DMS53 (cell line): ENCODE results near the gene GON7.
"Not testable (repeated sequence)": the region's sequence is repeated elsewhere in the genome, so short reads cannot be mapped to it uniquely, and the experiment has no call there.

Experiments
- DNase-seq: peaks from one replicate; lab custom pipeline; 2025; lab: John Stamatoyannopoulos, UW

The GON7 gene

GRCh38 chr14:93199031-93199430 is 7.8 kb downstream of the GON7 start:
- DNase-seq, result no peak

DNA sequence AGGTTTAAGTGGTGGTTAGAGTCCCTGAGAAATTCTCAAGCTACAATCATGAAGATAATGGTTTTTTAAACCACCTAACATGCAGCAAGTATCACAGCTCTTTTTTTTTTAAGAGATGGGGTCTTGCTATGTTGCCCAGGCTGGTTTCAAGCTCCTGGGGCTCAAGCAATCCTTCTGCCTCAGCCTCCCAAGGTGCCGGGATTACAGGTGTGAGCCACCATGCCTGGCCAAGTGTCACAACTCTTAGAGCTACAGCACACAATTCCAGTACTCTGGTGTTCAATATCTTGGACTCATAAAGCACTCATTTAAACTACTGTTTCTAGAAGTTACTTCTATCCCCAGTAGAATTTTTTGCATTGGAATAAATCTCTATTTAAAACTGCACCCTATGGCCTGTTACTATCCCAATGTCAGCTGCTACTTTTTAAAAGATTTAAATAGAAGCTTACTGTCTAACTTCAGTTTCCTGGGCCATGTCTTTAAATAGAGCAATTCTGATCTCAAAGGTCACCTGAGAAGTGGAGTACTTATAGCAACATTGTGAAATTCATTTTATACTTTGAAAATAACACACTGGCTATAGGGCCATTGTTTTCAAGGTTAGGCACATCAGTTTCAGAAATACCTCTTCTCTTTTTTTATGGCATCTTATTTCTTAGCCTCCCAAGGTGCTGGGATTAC is 11.4 kb downstream of the GON7 start:
- DNase-seq, result no peak

DNA sequence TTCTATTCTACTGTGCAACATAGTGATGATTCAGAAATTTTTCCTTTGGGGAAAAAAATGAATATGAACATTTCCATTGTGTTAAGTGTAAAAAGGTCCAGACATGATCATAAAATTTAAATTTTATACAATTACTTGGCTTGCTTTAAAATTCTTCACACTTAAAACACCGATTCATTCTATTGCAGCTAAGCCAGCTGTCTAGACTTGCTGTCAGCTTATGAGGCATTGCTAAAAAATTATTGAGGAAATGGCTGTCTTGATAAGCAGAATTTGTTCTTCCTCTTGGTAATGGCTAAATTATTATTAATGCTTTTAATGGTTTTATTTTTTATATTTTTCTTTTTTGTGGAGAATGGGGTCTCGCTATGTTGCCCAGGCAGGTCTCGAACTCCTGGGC is 19.9 kb downstream of the GON7 start:
- no peak for DNase-seq

- no peak for DNase-seq
Observed at GRCh38 chr14:93186466-93186865, 20.4 kb downstream of the GON7 start.

GRCh38 chr14:93185349-93185720 is 21.5 kb downstream of the GON7 start:
- DNase-seq, result no peak

DNA sequence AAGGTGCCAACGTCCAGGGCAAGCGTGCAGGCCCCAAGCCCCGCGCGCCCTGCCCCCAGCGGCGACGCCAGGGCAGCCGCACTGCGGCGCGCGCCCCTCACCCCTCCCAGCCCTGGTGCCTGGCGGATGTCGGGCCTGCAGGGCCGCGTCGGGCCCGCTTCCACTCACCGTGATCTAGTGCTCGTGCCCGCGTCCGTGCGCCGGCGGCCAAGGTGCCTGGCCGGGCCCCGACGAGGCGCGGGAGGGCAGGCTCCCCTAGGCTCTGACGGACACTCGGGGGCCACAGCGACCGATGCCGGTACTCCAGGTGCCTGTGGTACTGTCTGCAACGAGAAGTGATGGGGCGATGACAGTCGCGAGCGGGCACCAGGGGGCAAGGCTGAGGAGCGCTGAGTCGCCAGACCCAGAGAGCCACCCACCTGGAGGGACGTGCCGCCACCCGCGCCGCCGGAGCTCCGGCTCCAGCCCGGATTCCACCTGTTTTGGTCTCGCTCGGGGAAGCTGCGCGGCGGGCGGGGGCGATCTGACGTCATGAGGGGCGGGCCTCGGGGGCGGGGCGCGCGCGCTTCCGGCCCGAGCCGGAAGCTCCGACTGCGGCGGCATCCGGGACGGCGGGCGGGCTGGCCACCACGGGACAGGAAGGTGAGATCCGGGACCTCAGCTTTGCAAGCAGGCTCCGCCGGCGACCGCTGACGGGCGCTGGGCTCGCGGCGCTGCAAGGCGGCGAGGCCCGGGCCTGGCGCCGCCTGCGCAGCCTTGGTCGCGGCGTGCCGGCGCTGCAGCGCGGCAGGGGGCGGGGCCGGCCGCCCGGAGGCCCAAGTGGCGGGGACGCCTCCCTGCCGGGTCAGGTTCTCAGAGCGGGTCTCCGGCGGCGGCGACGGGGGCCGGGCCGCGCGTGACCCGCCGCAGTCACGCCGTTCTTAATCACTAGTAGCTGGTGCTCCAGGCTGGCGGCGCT is 22.2 kb downstream of the GON7 start, which contains the start of the genes LYSET and MOAP1:
Gene LYSET, plus strand, starts transcription at position 927 of the 958 bp plus-strand sequence. CDS start 89 bp downstream, outside the sequence.
Gene MOAP1, minus strand, starts transcription at position 507 of the 958 bp plus-strand sequence. CDS start 655 bp downstream, outside the sequence.
- peak; percentile 92 for DNase-seq

DNA sequence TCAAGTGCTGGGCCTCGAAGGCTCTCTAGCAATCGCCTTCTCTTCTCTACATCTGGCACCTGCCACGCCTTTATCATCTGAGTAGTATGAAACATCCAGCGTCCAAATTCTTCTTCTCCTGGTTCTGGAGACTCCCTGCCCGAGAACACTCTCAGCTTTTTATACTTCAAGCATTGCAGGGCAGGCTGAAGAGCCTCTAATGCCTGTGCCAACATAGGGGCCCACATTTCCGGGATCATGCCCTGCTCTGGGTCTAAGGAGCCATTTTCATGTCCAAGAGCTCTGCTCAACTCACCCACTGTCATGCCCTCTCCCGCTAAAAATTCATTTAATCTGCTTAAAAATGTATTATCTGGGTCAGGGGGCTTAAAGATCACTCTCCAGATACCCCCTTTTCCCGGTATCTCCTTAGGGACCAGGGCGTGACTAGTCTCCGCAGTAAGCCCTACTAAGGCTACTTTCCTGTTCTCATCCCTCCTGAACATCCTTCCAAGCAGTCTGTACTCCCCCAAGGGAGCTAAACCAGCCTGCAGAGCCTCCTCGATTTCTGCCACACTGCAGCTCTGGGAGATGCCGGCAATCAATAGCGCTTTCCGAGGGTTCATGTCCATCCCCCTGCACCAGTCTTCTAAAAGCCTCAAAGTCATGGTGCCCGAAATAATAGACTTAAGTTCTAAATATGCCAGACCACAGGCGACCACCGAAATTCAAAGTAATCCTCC is 23.1 kb downstream of the GON7 start:
- peak; percentile 39 for DNase-seq

DNA sequence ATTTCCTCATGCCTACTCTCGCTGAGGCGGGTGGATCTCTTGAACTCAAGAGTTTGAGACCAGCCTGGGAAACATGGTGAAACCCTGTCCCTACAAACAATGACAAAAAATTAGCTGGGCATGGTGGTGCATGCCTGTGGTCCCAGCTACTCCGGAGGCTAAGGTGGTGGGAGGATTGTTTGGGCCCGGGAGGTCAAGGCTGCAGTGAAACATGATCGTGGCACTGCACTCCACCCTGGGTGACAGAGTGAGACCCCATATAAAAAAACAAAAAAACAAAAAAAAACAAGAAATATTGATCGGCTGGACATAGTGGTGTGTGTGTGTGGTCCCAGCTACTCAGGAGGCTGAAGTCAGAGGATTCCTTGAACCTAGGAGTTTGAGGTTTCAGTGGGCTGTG is 31.4 kb downstream of the GON7 start:
- no peak for DNase-seq

DNA sequence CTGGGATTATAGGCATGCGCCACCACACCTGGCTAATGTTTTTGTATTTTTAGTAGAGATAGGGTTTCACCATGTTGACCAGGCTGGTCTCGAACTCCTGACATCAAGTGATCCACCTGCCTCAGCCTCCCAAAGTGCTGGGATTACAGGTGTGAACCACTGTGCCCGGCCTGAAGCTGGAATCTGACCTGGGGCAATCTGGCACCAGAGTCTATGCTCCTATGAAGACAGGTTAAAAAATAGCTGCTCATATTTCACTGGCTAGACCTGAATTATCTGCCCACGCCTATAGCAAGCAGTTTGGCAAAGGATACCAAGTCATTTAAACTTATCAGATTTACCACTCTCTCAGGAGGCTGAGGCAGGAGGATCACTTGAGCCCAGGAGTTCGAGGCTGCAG is 32.1 kb downstream of the GON7 start:
- not testable (repeated sequence) for DNase-seq

DNA sequence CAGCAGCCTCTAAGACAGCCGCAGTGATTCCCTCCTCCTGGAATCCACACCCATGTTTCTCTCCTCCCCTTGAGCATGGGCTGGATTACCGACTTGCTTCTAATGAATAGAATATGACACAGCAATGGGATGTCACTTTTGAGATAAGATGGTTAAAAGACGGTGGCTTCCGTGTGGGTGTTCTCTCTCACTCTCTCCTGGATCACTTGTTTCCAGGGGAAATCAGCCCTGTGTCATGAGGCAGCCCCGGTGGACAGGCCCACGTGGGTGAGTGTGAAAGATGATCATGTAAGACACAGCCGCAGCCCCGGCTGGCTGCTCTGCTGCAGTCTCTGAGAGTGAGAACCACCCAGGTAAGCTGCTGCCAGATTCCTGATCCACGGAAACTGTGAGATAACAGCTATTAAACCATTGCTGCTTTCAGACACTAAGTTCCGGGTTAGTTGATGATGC is 32.9 kb downstream of the GON7 start:
- DNase-seq, result no peak

DNA sequence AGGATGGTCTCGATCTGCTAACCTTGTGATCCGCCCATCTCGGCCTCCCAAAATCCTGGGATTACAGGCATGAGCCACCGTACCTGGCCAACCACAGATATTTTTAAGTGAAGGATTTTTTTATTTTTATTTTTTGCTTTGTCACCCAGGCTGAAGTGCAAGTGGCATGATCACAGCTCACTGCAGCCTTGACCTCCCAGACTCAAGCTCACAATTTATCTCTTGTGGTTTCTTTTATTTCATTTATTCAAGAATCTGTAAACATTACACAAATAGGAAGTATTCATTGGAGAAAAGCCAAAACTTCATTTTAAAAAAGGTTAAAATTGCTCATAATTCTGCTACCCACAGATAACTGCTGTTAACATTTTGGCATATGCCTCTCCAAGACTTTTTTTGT is 35.5 kb downstream of the GON7 start:
- DNase-seq, result no peak

- DNase-seq, result not testable (repeated sequence)
Observed at GRCh38 chr14:93170141-93170540, 36.7 kb downstream of the GON7 start.

- not testable (repeated sequence) for DNase-seq
Observed at GRCh38 chr14:93169619-93170018, 37.2 kb downstream of the GON7 start.

DNA sequence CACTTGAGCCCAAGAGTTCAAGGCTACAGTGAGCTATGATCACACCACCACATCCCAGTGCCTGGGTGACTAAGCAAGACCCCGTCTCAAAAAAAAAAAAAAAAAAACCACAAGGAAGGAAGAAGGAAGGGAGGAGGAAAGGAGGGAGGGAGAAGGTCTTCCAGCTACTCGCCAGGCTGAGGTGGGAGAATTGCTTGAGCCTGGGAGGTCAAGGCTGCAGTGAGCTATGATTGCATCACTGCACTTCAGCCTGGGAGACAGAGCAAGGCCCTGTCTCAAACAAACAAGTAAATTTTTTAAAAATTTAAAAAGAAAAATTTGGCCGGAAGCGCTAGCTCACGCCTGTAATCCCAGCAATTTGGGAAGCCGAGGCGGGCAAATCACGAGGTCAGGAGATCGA is 38.3 kb downstream of the GON7 start:
- not testable (repeated sequence) for DNase-seq

- DNase-seq, result not testable (repeated sequence)
Observed at GRCh38 chr14:93165271-93166265, 41.3 kb downstream of the GON7 start.

- no peak for DNase-seq
Observed at GRCh38 chr14:93163564-93163963, 43.3 kb downstream of the GON7 start.

DNA sequence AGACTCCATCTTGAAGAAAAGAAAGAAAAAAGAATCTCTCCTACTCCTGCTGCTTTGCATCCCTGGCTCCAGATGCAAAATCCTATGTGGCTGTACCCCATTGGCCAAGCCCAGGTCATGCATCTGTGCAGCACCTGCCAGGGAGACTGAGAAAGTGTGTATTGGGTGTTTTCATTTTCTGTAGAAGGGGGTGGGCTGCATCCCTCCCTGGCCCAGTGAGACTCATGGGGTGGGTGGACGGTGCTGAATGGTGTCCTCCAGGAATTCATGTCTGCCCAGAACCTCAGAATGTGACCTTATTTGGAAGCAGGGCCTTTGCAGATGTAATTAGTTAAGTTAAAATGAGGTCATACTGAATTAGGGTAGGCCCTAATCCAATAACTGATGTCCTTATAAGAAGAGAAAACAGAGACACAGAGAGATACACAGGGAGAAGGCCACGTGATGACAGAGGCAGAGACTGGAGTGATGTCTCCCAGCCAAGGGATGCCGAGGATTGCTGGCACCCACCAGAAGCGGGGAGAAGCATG is 45.4 kb downstream of the GON7 start:
- DNase-seq, result no peak

DNA sequence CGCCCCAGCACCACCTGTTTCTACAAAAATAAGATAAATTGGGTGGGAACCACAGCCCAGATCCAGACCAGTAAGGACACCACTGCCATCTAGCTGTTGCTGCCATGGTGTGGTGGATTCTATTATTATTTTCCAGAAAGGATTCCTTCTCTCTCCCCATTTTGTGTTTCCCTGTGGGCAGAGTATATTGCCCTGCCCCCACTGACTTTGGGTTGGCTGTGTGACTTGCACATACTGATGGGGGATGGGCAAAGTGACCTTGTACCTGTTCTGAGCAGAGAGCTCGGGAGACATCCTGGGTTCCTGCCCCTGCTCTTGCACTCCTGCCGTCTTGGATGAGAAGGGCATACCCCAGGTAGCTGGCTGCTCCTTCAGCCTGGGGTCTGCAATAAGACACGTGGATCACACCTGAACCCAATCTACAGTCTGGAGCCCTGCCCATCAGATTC is 46.5 kb downstream of the GON7 start:
- DNase-seq, result peak; percentile 66

DNA sequence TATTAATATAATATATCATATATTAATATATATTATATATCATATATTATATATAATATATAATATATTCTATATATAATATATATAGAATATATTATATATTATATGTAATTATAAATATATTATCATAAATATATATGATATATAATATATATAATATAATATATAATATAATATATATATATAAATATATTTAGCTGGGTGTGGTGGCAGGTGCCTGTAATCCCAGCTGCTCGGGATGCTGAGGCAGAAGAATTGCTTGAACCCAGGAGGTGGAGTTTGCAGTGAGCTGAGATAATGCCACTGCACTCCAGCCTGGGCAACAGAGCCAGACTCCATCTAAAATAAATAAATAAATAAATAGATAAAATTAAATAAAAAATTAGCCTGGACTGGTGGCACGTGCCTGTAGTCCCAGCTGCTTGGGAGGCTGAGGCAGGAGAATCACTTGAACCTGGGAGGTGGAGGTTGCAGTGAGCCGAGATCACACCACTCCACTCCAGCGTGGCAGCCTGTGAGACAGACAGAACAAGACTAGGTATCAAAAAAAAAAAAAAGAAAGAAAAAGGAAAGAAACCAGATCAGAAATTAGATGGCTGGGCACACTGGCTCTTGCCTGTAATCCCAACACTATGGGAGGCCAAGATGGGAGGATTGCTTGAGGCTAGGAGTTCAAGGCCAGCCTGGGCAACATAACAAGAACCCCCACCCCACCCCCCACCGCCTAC is 47.1 kb downstream of the GON7 start:
- peak; percentile 47 for DNase-seq

DNA sequence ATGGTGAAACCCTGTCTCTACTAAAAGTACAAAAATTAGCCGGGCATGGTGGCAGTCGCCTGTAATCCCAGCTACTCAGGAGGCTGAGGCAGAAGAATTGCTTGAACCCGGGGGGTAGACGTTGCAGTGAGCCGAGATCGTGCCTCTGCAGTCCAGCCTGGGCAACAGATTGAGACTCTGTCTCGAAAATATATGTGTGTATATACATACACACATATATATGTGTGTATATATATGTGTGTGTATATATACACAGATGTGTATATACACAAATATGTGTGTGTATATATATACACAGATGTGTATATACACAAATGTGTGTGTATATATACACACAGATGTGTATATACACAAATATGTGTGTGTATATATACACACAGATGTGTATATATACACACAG is 48.5 kb downstream of the GON7 start:
- DNase-seq, result not testable (repeated sequence)
